GM23338 (cell line): ENCODE data around the gene YES1. TPM values are rescaled to one million over a fixed set of nuclear protein-coding genes. Genes with fewer than 3 reads are reported as not detected.

Source experiments
- ATAC-seq: fragments of 200-7000 bp; cut with Tn5 transposase; 3 replicates; pipeline ENCODE4 v1.9.1; 2020
- DNase-seq: peaks from one replicate; pipeline ENCODE4 v3.0.0-alpha.2; 2015; ENCODE audit warnings: low spot score
- H2AFZ ChIP-seq: fragments of 200-600 bp; sonication (generic); 2 replicates; pipeline ENCODE4 v1.8.0; 2016; ENCODE audit warnings: antibody characterized with exemption, mild to moderate bottlenecking, moderate library complexity
- H3F3A ChIP-seq: fragments of 200-600 bp; sonication (generic); replicated peaks from 2 replicates; pipeline ENCODE4 v1.8.0; 2017; ENCODE audit warnings: antibody characterized with exemption, mixed run types, low read depth
- H3K27ac ChIP-seq: fragments of 200-600 bp; sonication (generic); 2 replicates; pipeline ENCODE4 v1.6.1; 2016; ENCODE audit warnings: low read depth
- H3K27me3 ChIP-seq: fragments of 200-600 bp; sonication (generic); 2 replicates; pipeline ENCODE4 v1.8.0; 2016; ENCODE audit warnings: mild to moderate bottlenecking, mixed run types, moderate library complexity; ENCODE audit not compliant: insufficient read depth
- H3K36me3 ChIP-seq: fragments of 200-600 bp; sonication (generic); 2 replicates; pipeline ENCODE4 v1.8.0; 2016; ENCODE audit warnings: mild to moderate bottlenecking; ENCODE audit not compliant: insufficient read depth
- H3K4me1 ChIP-seq: fragments of 200-600 bp; sonication (generic); 2 replicates; pipeline ENCODE4 v1.8.0; 2016; ENCODE audit warnings: mild to moderate bottlenecking, moderate library complexity; ENCODE audit not compliant: insufficient read depth
- H3K4me2 ChIP-seq: fragments of 200-600 bp; sonication (generic); 2 replicates; pipeline ENCODE4 v1.7.1; 2017; ENCODE audit warnings: mixed run types
- H3K4me3 ChIP-seq: fragments of 200-600 bp; sonication (generic); 2 replicates; pipeline ENCODE4 v1.6.1; 2016; ENCODE audit warnings: mixed run types
- H3K79me2 ChIP-seq: fragments of 200-600 bp; sonication (generic); replicated peaks from 2 replicates; pipeline ENCODE4 v1.8.0; 2017; ENCODE audit warnings: mild to moderate bottlenecking; ENCODE audit not compliant: insufficient read depth
- H3K9me2 ChIP-seq: fragments of 200-600 bp; sonication (generic); 2 replicates; pipeline ENCODE4 v1.8.0; 2017; ENCODE audit not compliant: insufficient read depth
- H4K20me1 ChIP-seq: fragments of 200-600 bp; sonication (generic); replicated peaks from 2 replicates; pipeline ENCODE4 v1.8.0; 2017; ENCODE audit warnings: mild to moderate bottlenecking; ENCODE audit not compliant: insufficient read depth
- H3K27ac Mint-ChIP-seq: 2 replicates; pipeline ENCODE4 v1.8.0; 2020; ENCODE audit warnings: inconsistent platforms, mild to moderate bottlenecking, moderate library complexity, mixed read lengths
- H3K27me3 Mint-ChIP-seq: 3 replicates; pipeline ENCODE4 v1.8.0; 2022; ENCODE audit warnings: low read depth, mild to moderate bottlenecking, moderate library complexity, mixed read lengths, inconsistent platforms; ENCODE audit not compliant: insufficient read depth, poor library complexity
- H3K36me3 Mint-ChIP-seq: 3 replicates; pipeline ENCODE4 v1.8.0; 2021; ENCODE audit warnings: low read depth, mild to moderate bottlenecking, inconsistent platforms, moderate library complexity, mixed read lengths
- H3K4me1 Mint-ChIP-seq: 3 replicates; pipeline ENCODE4 v1.8.0; 2020; ENCODE audit warnings: mild to moderate bottlenecking, inconsistent platforms, mixed read lengths
- H3K4me3 Mint-ChIP-seq: 3 replicates; pipeline ENCODE4 v1.8.0; 2021; ENCODE audit warnings: moderate library complexity, mild to moderate bottlenecking, inconsistent platforms, mixed read lengths
- H3K9me3 Mint-ChIP-seq: 3 replicates; pipeline ENCODE4 v1.8.0; 2020; ENCODE audit warnings: moderate library complexity, mild to moderate bottlenecking, inconsistent platforms, mixed read lengths
- CREB1 ChIP-seq: fragments of 250-450 bp; sonication (Bioruptor Pico); IDR thresholded peaks from 2 replicates; pipeline ENCODE4 v1.5.0; 2020; ENCODE audit warnings: low read depth, mild to moderate bottlenecking, moderate library complexity
- ETS1 ChIP-seq: IDR thresholded peaks from 2 replicates; pipeline ENCODE4 v1.6.1; 2016; ENCODE audit warnings: antibody characterized with exemption
- EZH2 ChIP-seq: fragments of 200-600 bp; sonication (generic); IDR thresholded peaks from one replicate; pipeline ENCODE4 v1.8.0; 2017; ENCODE audit warnings: antibody characterized with exemption, mild to moderate bottlenecking, low read depth; ENCODE audit not compliant: unreplicated experiment
- EZH2phosphoT487 ChIP-seq: fragments of 200-600 bp; sonication (generic); IDR thresholded peaks from one replicate; pipeline ENCODE4 v1.8.1; 2018; ENCODE audit warnings: antibody characterized with exemption; ENCODE audit not compliant: unreplicated experiment
- JUNB ChIP-seq: IDR thresholded peaks from one replicate; pipeline ENCODE4 v1.6.1; 2016; ENCODE audit warnings: antibody characterized with exemption; ENCODE audit not compliant: unreplicated experiment
- STAT1 ChIP-seq: IDR thresholded peaks from one replicate; pipeline ENCODE4 v1.6.1; 2016; ENCODE audit warnings: antibody characterized with exemption; ENCODE audit not compliant: unreplicated experiment
- ZNF114 ChIP-seq: fragments of 250-450 bp; sonication (Bioruptor Pico); IDR thresholded peaks from 2 replicates; pipeline ENCODE4 v1.5.0; 2020; ENCODE audit warnings: mild to moderate bottlenecking, moderate library complexity
- ZNF331 ChIP-seq: fragments of 250-450 bp; sonication (Bioruptor Pico); IDR thresholded peaks from 2 replicates; pipeline ENCODE4 v1.5.0; 2020; ENCODE audit warnings: low read depth, mild to moderate bottlenecking, moderate library complexity
- polyA plus RNA-seq: library from polyadenylated mRNA; unstranded; fragments of >200 nt; fragmentation: Nextera tagmentation; extraction: Ambion mirVana; gene quantifications from 2 replicates; pipeline ENCODE4 v1.2.1, GENCODE V29; 2016
- total RNA-seq: library from RNA; depleted of rRNA; stranded (reverse); fragments of >200 nt; shearing (Covaris generic); gene quantifications from 2 replicates; pipeline ENCODE4 v1.2.3, GENCODE V29; 2014
- TF ChIP-seq, protein P1 (sequence below), 2 experiments: fragments of 200-600 bp in 1 of 2; sonication (generic) in 1 of 2; conservative IDR thresholded peaks; 2 replicates each; pipeline versions ENCODE4 v1.5.1 to v1.6.1; 2016 to 2017; ENCODE audit warnings: antibody characterized with exemption in 2 of 2, low read depth in 2 of 2, mild to moderate bottlenecking in 2 of 2, moderate library complexity in 1 of 2

Gene YES1
- total and polyA plus RNA-seq, 2 experiments from 2014 or later: 25.4 to 327 TPM

- Histone ChIP-seq H4K20me1 (no peaks in the 10 kb centered on the region), H3K9me2 (no peaks in the 10 kb centered on the region), H3K27ac (no peak overlapping the region), H3K79me2 (peaks cover 19% of the 10 kb centered on the region), H3K4me3 (no peak overlapping the region), H3K36me3 (no peaks in the 10 kb centered on the region), H3F3A (peaks cover 6% of the 10 kb centered on the region; the same call in 1 of the 2 replicates), H3K27me3 (no peaks in the 10 kb centered on the region), H3K4me2 (no peak overlapping the region), H2AFZ (no peak overlapping the region), H3K4me1 (peaks cover 17% of the 10 kb centered on the region; the same call in 1 of the 2 replicates)
- H3K27ac Mint-ChIP-seq: no peak overlapping the region
- peaks cover 11% of the 10 kb centered on the region for H3K27me3 Mint-ChIP-seq
- TF ChIP-seq, protein P1, sequence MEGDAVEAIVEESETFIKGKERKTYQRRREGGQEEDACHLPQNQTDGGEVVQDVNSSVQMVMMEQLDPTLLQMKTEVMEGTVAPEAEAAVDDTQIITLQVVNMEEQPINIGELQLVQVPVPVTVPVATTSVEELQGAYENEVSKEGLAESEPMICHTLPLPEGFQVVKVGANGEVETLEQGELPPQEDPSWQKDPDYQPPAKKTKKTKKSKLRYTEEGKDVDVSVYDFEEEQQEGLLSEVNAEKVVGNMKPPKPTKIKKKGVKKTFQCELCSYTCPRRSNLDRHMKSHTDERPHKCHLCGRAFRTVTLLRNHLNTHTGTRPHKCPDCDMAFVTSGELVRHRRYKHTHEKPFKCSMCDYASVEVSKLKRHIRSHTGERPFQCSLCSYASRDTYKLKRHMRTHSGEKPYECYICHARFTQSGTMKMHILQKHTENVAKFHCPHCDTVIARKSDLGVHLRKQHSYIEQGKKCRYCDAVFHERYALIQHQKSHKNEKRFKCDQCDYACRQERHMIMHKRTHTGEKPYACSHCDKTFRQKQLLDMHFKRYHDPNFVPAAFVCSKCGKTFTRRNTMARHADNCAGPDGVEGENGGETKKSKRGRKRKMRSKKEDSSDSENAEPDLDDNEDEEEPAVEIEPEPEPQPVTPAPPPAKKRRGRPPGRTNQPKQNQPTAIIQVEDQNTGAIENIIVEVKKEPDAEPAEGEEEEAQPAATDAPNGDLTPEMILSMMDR (conservative IDR thresholded peaks at IDR 0.05; ENCODE audit: low read depth in 2 of 2): peak; percentile 43 to 76
- TF ChIP-seq EZH2 (no peak), ZNF114 (CRISPR knock-in tag) (no peak), STAT1 (no peak)
- DNase-seq: peak; percentile 63
- no peaks in the 10 kb centered on the region for H3K9me3 Mint-ChIP-seq
- H3K4me3 Mint-ChIP-seq: 0 out of 3 replicates have a peak overlapping the region, but pooled peaks have one; percentile 6
- H3K4me1 Mint-ChIP-seq: peaks cover 26% of the 10 kb centered on the region
- no peaks in the 10 kb centered on the region; the same call in 2 of the 3 replicates for H3K36me3 Mint-ChIP-seq
- no peak; the same call in 2 of the 3 replicates for ATAC-seq
These were observed 2.5 kb upstream of the YES1 start for GRCh38 chr18:814300-815084.

DNA sequence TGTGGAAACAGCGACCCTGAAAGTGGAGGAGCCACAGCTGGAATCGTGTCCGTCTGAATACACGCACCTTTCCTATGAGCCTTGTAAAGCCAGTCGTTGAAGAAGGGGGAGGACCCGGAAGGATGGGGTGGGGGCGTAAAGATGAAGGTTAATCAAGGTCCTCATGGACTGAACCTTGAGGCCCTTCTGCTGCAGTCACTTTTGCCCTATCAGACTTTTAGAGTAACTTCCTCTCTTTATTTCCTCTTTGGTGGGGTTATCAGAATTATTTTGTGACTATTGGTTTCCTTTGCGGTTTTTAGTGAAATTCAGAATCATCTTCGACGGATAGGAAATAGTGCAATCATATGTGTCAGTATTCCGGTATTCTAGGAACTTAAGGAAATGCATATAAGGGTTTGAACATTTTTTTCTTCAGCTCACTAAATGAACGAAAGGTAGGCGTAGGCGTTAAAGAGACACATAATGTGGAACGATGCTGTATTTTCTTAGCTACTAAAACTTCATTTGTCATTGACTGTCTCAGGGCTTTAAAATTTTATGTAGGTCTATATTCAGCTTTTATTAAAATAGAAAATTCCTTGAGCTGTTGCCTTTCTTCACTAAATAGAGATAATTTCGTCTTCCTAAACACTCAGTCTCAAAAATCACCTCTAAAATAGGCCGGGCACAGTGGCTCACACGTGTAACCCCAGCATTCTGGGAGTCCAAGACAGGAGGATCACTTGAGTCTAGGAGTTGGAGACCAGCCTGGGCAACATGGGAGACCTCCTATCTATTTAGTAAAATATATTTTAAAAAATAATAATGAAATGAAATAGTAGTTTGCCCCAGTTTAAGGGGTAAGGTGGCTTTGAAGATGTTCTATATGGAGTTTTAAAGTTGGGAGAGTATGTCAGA is 1.4 kb upstream of the YES1 start:
- peak overlapping the region; percentile 99 for H3K27ac Mint-ChIP-seq
- H3K4me1 Mint-ChIP-seq: peaks cover 33% of the 10 kb centered on the region
- no peaks in the 10 kb centered on the region for H3K9me3 Mint-ChIP-seq
- ATAC-seq: peak; percentile 3
- DNase-seq: no peak
- H4K20me1 ChIP-seq: peaks cover 6% of the 10 kb centered on the region; the same call in 1 of the 2 replicates
- H3K79me2 ChIP-seq: peaks cover 30% of the 10 kb centered on the region
- peak overlapping the region; percentile 90 for H3K4me3 ChIP-seq
- no peaks in the 10 kb centered on the region for H3K36me3 ChIP-seq
- H3K27me3 Mint-ChIP-seq: peaks cover 11% of the 10 kb centered on the region
- H3K4me3 Mint-ChIP-seq: peak overlapping the region; percentile 98
- no peaks in the 10 kb centered on the region; the same call in 2 of the 3 replicates for H3K36me3 Mint-ChIP-seq
- peaks cover 6% of the 10 kb centered on the region; the same call in 1 of the 2 replicates for H3F3A ChIP-seq
- H3K4me2 ChIP-seq: peak overlapping the region; percentile 87
- peak overlapping the region; percentile 99 for H3K27ac ChIP-seq
- no peaks in the 10 kb centered on the region for H3K9me2 ChIP-seq
- TF ChIP-seq ZNF331 (CRISPR knock-in tag) (no peak), CREB1 (CRISPR knock-in tag) (no peak), ETS1 (no peak), EZH2phosphoT487 (no peak), JUNB (no peak)
- H3K27me3 ChIP-seq: no peaks in the 10 kb centered on the region
- H3K4me1 ChIP-seq: peaks cover 18% of the 10 kb centered on the region
- H2AFZ ChIP-seq: peak overlapping the region; percentile 75
